Fibroblast of skin of left quadriceps (primary cell): ENCODE data around the gene KCNN3.

ENCODE experiments used
- DNase-seq, 2 experiments: peaks; one replicate each; pipeline ENCODE4 v3.0.0-alpha.2; 2013; ENCODE audit warnings: low read depth in 2 of 2

KCNN3 gene

GRCh38 chr1:154816369-154816768, 53.7 kb downstream of the KCNN3 start:
- DNase-seq, result no peak

GRCh38 chr1:154813846-154814505, 56.1 kb downstream of the KCNN3 start:
- DNase-seq, result no peak

- DNase-seq, result no peak
These were observed 56.7 kb downstream of the KCNN3 start for GRCh38 chr1:154813300-154813816.

- DNase-seq, result no peak
These were observed 57.2 kb downstream of the KCNN3 start for GRCh38 chr1:154812877-154813276.

GRCh38 chr1:154810571-154810970, 59.5 kb downstream of the KCNN3 start:
- DNase-seq, result no peak

- no peak for DNase-seq
These were observed 60.4 kb downstream of the KCNN3 start for GRCh38 chr1:154809436-154810413.

GRCh38 chr1:154808909-154809262, 61.2 kb downstream of the KCNN3 start:
- DNase-seq, result no peak

- DNase-seq, result no peak
These were observed 61.7 kb downstream of the KCNN3 start for GRCh38 chr1:154808261-154808908.

GRCh38 chr1:154807048-154807591, 63.0 kb downstream of the KCNN3 start:
- no peak for DNase-seq

- no peak for DNase-seq
These were observed 63.7 kb downstream of the KCNN3 start for GRCh38 chr1:154806333-154806732.

- DNase-seq, result no peak
These were observed 66.8 kb downstream of the KCNN3 start for GRCh38 chr1:154802982-154803920.

GRCh38 chr1:154802336-154802969, 67.6 kb downstream of the KCNN3 start:
- DNase-seq, result no peak

GRCh38 chr1:154801234-154802011, 68.7 kb downstream of the KCNN3 start:
- DNase-seq, result no peak

- no peak for DNase-seq
These were observed 70.9 kb downstream of the KCNN3 start for GRCh38 chr1:154799188-154799587.

- DNase-seq, result no peak
These were observed 71.4 kb downstream of the KCNN3 start for GRCh38 chr1:154798645-154799044.

GRCh38 chr1:154797175-154797574, 72.9 kb downstream of the KCNN3 start:
- no peak for DNase-seq

GRCh38 chr1:154796303-154796892, 73.7 kb downstream of the KCNN3 start:
- DNase-seq, result no peak

GRCh38 chr1:154794608-154795007, 75.5 kb downstream of the KCNN3 start:
- DNase-seq, result no peak

- no peak for DNase-seq
These were observed 76.4 kb downstream of the KCNN3 start for GRCh38 chr1:154793685-154794084.
